Keratinocyte (primary cell): Measurements from ENCODE around the gene PCNT.

ENCODE experiments used
- EZH2 ChIP-seq: IDR thresholded peaks from one replicate; pipeline ENCODE4 v1.6.1; 2012; ENCODE audit warnings: inconsistent platforms, mild to moderate bottlenecking, low read length, moderate library complexity
- TF ChIP-seq, protein P1 (sequence below), 3 experiments: IDR thresholded peaks in 1 of 3; conservative IDR thresholded peaks in 1 of 3; optimal IDR thresholded peaks in 1 of 3; 2 replicates in 2 of 3; 3 replicates in 1 of 3; pipeline versions ENCODE3 to v1.5.1; 2011; ENCODE audit warnings: low read length in 3 of 3, mild to moderate bottlenecking in 3 of 3, moderate library complexity in 2 of 3, control low read depth in 1 of 3, inconsistent platforms in 1 of 3; ENCODE audit not compliant: insufficient read depth in 2 of 3; ENCODE audit errors: extremely low read depth in 1 of 3

DNA sequence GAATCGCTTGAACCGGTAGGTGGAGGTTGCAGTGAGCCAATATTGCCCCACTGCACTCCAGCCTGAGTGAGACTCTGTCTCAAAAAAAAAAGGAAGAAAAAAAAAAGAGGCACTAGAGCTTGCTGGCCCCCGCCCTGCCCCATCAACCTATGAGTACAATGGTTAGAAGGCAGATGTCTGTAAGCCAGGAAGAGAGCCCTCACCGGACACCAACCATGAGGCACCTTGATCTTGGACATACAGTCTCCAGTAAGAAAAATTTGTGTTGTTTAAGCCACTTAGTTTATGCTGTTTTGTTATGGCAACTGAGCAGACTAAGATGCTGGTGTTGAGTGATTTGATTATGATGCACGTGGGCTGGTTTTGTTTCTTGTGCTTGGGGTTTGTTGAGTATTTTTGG is 168.9 kb downstream of the PCNT start:
- TF ChIP-seq, protein P1, sequence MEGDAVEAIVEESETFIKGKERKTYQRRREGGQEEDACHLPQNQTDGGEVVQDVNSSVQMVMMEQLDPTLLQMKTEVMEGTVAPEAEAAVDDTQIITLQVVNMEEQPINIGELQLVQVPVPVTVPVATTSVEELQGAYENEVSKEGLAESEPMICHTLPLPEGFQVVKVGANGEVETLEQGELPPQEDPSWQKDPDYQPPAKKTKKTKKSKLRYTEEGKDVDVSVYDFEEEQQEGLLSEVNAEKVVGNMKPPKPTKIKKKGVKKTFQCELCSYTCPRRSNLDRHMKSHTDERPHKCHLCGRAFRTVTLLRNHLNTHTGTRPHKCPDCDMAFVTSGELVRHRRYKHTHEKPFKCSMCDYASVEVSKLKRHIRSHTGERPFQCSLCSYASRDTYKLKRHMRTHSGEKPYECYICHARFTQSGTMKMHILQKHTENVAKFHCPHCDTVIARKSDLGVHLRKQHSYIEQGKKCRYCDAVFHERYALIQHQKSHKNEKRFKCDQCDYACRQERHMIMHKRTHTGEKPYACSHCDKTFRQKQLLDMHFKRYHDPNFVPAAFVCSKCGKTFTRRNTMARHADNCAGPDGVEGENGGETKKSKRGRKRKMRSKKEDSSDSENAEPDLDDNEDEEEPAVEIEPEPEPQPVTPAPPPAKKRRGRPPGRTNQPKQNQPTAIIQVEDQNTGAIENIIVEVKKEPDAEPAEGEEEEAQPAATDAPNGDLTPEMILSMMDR (optimal IDR thresholded peaks at IDR 0.05 in 1 of 3, IDR thresholded peaks at IDR 0.05 in 1 of 3, conservative IDR thresholded peaks at IDR 0.05 in 1 of 3; ENCODE audit: extremely low read depth in 1 of 3, insufficient read depth in 2 of 3, low read length in 3 of 3): no peak
- no peak for TF ChIP-seq EZH2
